Trophoblast cell (in vitro differentiated cells and primary cell): ENCODE measurements around the gene TAGLN2.

ENCODE experiments used
- DNase-seq, 2 donors: peaks; one replicate each; pipeline ENCODE4 v3.0.0-alpha.2; 2016
- H2AFZ ChIP-seq: 2 replicates; pipeline ENCODE4 v1.6.1; 2013; ENCODE audit warnings: low read length, moderate library complexity, mild to moderate bottlenecking; ENCODE audit not compliant: insufficient read depth, poor library complexity
- H2AK5ac ChIP-seq: 2 replicates; pipeline ENCODE4 v1.6.1; 2013; ENCODE audit warnings: mild to moderate bottlenecking, low read length
- H2BK120ac ChIP-seq: 2 replicates; pipeline ENCODE4 v1.6.1; 2013; ENCODE audit warnings: low read length, mild to moderate bottlenecking, moderate library complexity; ENCODE audit not compliant: insufficient read depth, poor library complexity
- H2BK12ac ChIP-seq: 2 replicates; pipeline ENCODE4 v1.6.1; 2013; ENCODE audit warnings: mild to moderate bottlenecking, low read length, moderate library complexity
- H2BK5ac ChIP-seq: 2 replicates; pipeline ENCODE4 v1.6.1; 2013; ENCODE audit warnings: low read length, low read depth, moderate library complexity, mild to moderate bottlenecking; ENCODE audit not compliant: poor library complexity
- H3K14ac ChIP-seq: 2 replicates; pipeline ENCODE4 v1.6.1; 2013; ENCODE audit warnings: mild to moderate bottlenecking, low read length
- H3K18ac ChIP-seq: 2 replicates; pipeline ENCODE4 v1.6.1; 2013; ENCODE audit warnings: mild to moderate bottlenecking, low read length
- H3K23ac ChIP-seq: 2 replicates; pipeline ENCODE4 v1.6.1; 2013; ENCODE audit warnings: low read length
- H3K27ac ChIP-seq: 2 replicates; pipeline ENCODE4 v1.5.1; 2013; ENCODE audit warnings: low read depth, mild to moderate bottlenecking, inconsistent platforms, low read length, moderate library complexity
- H3K27me3 ChIP-seq: 2 replicates; pipeline ENCODE4 v1.6.1; 2013; ENCODE audit warnings: inconsistent platforms, mild to moderate bottlenecking, low read length, moderate library complexity; ENCODE audit not compliant: insufficient read depth
- H3K36me3 ChIP-seq, 2 experiments: 1 replicate in 1 of 2; 2 replicates in 1 of 2; pipeline ENCODE4 v1.6.1; 2013; ENCODE audit warnings: low read length in 2 of 2, mild to moderate bottlenecking in 2 of 2, moderate library complexity in 1 of 2; ENCODE audit not compliant: insufficient read depth in 2 of 2, control insufficient read depth in 1 of 2
- H3K4ac ChIP-seq: 2 replicates; pipeline ENCODE4 v1.6.1; 2013; ENCODE audit warnings: low read depth, mild to moderate bottlenecking, low read length, moderate library complexity
- H3K4me1 ChIP-seq, 2 experiments: 1 replicate in 1 of 2; 2 replicates in 1 of 2; pipeline ENCODE4 v1.6.1; 2013; ENCODE audit warnings: low read length in 2 of 2, mild to moderate bottlenecking in 2 of 2, moderate library complexity in 1 of 2; ENCODE audit not compliant: insufficient read depth in 2 of 2, control insufficient read depth in 1 of 2
- H3K4me2 ChIP-seq: 2 replicates; pipeline ENCODE4 v1.6.1; 2013; ENCODE audit warnings: inconsistent platforms, mild to moderate bottlenecking, low read length, moderate library complexity
- H3K4me3 ChIP-seq: 2 replicates; pipeline ENCODE4 v1.5.1; 2013; ENCODE audit warnings: mild to moderate bottlenecking, low read depth, low read length, inconsistent platforms
- H3K79me1 ChIP-seq: one replicate; pipeline ENCODE4 v1.6.1; 2013; ENCODE audit warnings: low read length
- H3K79me2 ChIP-seq: 2 replicates; pipeline ENCODE4 v1.6.1; 2013; ENCODE audit warnings: low read length, mild to moderate bottlenecking; ENCODE audit not compliant: control insufficient read depth, insufficient read depth, poor library complexity
- H3K9ac ChIP-seq: 2 replicates; pipeline ENCODE4 v1.6.1; 2013; ENCODE audit warnings: mild to moderate bottlenecking, low read length
- H3K9me3 ChIP-seq: 2 replicates; pipeline ENCODE4 v1.6.1; 2013; ENCODE audit warnings: low read depth, mild to moderate bottlenecking, control low read depth, inconsistent platforms, low read length; ENCODE audit not compliant: insufficient read depth
- H4K12ac ChIP-seq: 2 replicates; pipeline ENCODE4 v1.6.1; 2013; ENCODE audit warnings: low read depth, mild to moderate bottlenecking, low read length, moderate library complexity
- H4K8ac ChIP-seq: 2 replicates; pipeline ENCODE4 v1.6.1; 2013; ENCODE audit warnings: low read depth, mild to moderate bottlenecking, low read length, moderate library complexity
- H4K91ac ChIP-seq: one replicate; pipeline ENCODE4 v1.6.1; 2013; ENCODE audit warnings: low read depth, mild to moderate bottlenecking, low read length, moderate library complexity
- WGBS: extraction: QIAGEN DNeasy Blood & Tissue Kit; methylation state at CpG from one replicate; pipeline ENCODE4 v1.1.7; 2013; ENCODE audit warnings: missing lambda C conversion rate; ENCODE audit not compliant: insufficient read length, insufficient coverage; ENCODE audit errors: extremely low coverage; 5-methylcytosine and 5-hydroxymethylcytosine counted together

Gene TAGLN2

GRCh38 chr1:159916242-159917051, 8.9 kb downstream of the TAGLN2 start:
- H3K36me3 ChIP-seq, result peaks cover 33 to 35% of the 10 kb centered on the region in 2 experiments
- H3K79me1 ChIP-seq, result peaks cover 15% of the 10 kb centered on the region
- H3K4me3 ChIP-seq, result no peak overlapping the region
- peaks cover 4% of the 10 kb centered on the region for H3K79me2 ChIP-seq
- peak overlapping the region; percentile 68 for H3K27ac ChIP-seq
- H3K18ac ChIP-seq, result no peak overlapping the region
- no peak overlapping the region for H3K4ac ChIP-seq
- H2AFZ ChIP-seq, result no peak overlapping the region
- no peaks in the 10 kb centered on the region for H3K27me3 ChIP-seq
- no peak overlapping the region for H4K12ac ChIP-seq
- no CpG with 5 or more reads among the region's 9 CpGs for WGBS
- peak overlapping the region; percentile 42 for H2BK12ac ChIP-seq
- H3K4me1 ChIP-seq, result peaks cover 31 to 44% of the 10 kb centered on the region in 2 experiments
- peak overlapping the region; percentile 37 for H2BK5ac ChIP-seq
- H3K9me3 ChIP-seq, result peaks cover 2% of the 10 kb centered on the region
- H3K4me2 ChIP-seq, result peak overlapping the region; percentile 15
- H4K91ac ChIP-seq, result peak overlapping the region; percentile 74
- H4K8ac ChIP-seq, result no peak overlapping the region
- no peak overlapping the region for H3K14ac ChIP-seq
- DNase-seq, result peak; percentile 96 to 98
- peak overlapping the region; percentile 15 for H2BK120ac ChIP-seq
- H3K23ac ChIP-seq, result no peak overlapping the region
- H2AK5ac ChIP-seq, result no peak overlapping the region
- no peak overlapping the region for H3K9ac ChIP-seq

GRCh38 chr1:159915571-159916241, 9.6 kb downstream of the TAGLN2 start:
- Histone ChIP-seq H3K9ac (peak overlapping the region; percentile 24), H3K4ac (no peak overlapping the region), H3K9me3 (peaks cover 2% of the 10 kb centered on the region), H3K79me2 (peaks cover 4% of the 10 kb centered on the region), H3K36me3 (peaks cover 32 to 33% of the 10 kb centered on the region in 2 experiments), H3K4me1 (peaks cover 38 to 51% of the 10 kb centered on the region in 2 experiments), H2BK5ac (peak overlapping the region; percentile 8), H4K8ac (peak overlapping the region; percentile 11), H3K4me3 (no peak overlapping the region), H2AFZ (no peak overlapping the region), H2BK12ac (peak overlapping the region; percentile 16), H4K91ac (peak overlapping the region; percentile 74), H4K12ac (no peak overlapping the region), H3K27ac (peak overlapping the region; percentile 68), H3K79me1 (peaks cover 22% of the 10 kb centered on the region), H2BK120ac (peak overlapping the region; percentile 15), H3K4me2 (no peak overlapping the region), H3K23ac (no peak overlapping the region), H3K18ac (peak overlapping the region; percentile 38), H3K27me3 (no peaks in the 10 kb centered on the region), H3K14ac (peak overlapping the region; percentile 33), H2AK5ac (peak overlapping the region; percentile 11)
- WGBS, result no CpG with 5 or more reads among the region's 5 CpGs
- peak; percentile 90 to 94 for DNase-seq

GRCh38 chr1:159914252-159915018, 10.9 kb downstream of the TAGLN2 start:
- no CpG with 5 or more reads among the region's 10 CpGs for WGBS
- H4K8ac ChIP-seq, result no peak overlapping the region

More at GRCh38 chr1:159914252-159915018, 10.9 kb downstream of the TAGLN2 start:
- Histone ChIP-seq H3K4me2 (no peak overlapping the region), H2BK5ac (no peak overlapping the region), H2BK120ac (no peak overlapping the region), H3K79me1 (peaks cover 30% of the 10 kb centered on the region), H3K36me3 (peaks cover 21 to 22% of the 10 kb centered on the region in 2 experiments), H3K9ac (no peak overlapping the region), H3K79me2 (no peaks in the 10 kb centered on the region), H2AFZ (no peak overlapping the region), H2AK5ac (peak overlapping the region; percentile 22), H3K4me3 (no peak overlapping the region), H4K12ac (no peak overlapping the region), H3K4ac (no peak overlapping the region), H2BK12ac (no peak overlapping the region), H3K27ac (no peak overlapping the region), H3K14ac (no peak overlapping the region), H3K9me3 (peaks cover 2% of the 10 kb centered on the region), H3K18ac (no peak overlapping the region), H4K91ac (peak overlapping the region; percentile 47), H3K23ac (no peak overlapping the region), H3K4me1 (peaks cover 41 to 61% of the 10 kb centered on the region in 2 experiments), H3K27me3 (no peaks in the 10 kb centered on the region)
- DNase-seq, result peak; percentile 80 to 87
